GM18508 (cell line): ENCODE measurements around the gene ATE1.

Source experiments
- ATAC-seq: cut with Tn5 transposase; IDR thresholded peaks from one replicate; pipeline ENCODE4 v1.9.1; 2021; ENCODE audit warnings: moderate number of reproducible peaks; ENCODE audit not compliant: insufficient read depth, unreplicated experiment

ATE1 gene

GRCh38 chr10:121753726-121754476, 173.9 kb downstream of the ATE1 start:
- peak; percentile 64 for ATAC-seq

- no peak for ATAC-seq
These were observed 176.6 kb downstream of the ATE1 start for GRCh38 chr10:121751191-121751760.

- no peak for ATAC-seq
These were observed 180.6 kb downstream of the ATE1 start for GRCh38 chr10:121747163-121747775.

- ATAC-seq: no peak
These were observed 186.5 kb downstream of the ATE1 start for GRCh38 chr10:121741248-121741792.

- ATAC-seq: no peak
These were observed 187.8 kb downstream of the ATE1 start for GRCh38 chr10:121740069-121740468.

GRCh38 chr10:121739114-121739513, 188.7 kb downstream of the ATE1 start:
- ATAC-seq: no peak

GRCh38 chr10:121736315-121737130, 191.3 kb downstream of the ATE1 start:
- no peak for ATAC-seq

- no peak for ATAC-seq
These were observed 192.6 kb downstream of the ATE1 start for GRCh38 chr10:121735263-121735662.

- no peak for ATAC-seq
These were observed 193.2 kb downstream of the ATE1 start for GRCh38 chr10:121734589-121735045.

- no peak for ATAC-seq
These were observed 195.0 kb downstream of the ATE1 start for GRCh38 chr10:121732656-121733445.

GRCh38 chr10:121732172-121732571, 195.7 kb downstream of the ATE1 start:
- ATAC-seq: no peak

GRCh38 chr10:121724282-121724681, 203.5 kb downstream of the ATE1 start:
- no peak for ATAC-seq

- ATAC-seq: no peak
These were observed 205.2 kb downstream of the ATE1 start for GRCh38 chr10:121722665-121723064.

GRCh38 chr10:121721257-121721656, 206.6 kb downstream of the ATE1 start:
- ATAC-seq: no peak

- ATAC-seq: no peak
These were observed 211.9 kb downstream of the ATE1 start for GRCh38 chr10:121715969-121716368.

GRCh38 chr10:121715076-121715475, 212.8 kb downstream of the ATE1 start:
- no peak for ATAC-seq

GRCh38 chr10:121713486-121713885, 214.3 kb downstream of the ATE1 start:
- no peak for ATAC-seq

GRCh38 chr10:121710971-121711370, 216.9 kb downstream of the ATE1 start:
- ATAC-seq: no peak

GRCh38 chr10:121710207-121710606, 217.6 kb downstream of the ATE1 start:
- ATAC-seq: no peak

- no peak for ATAC-seq
These were observed 218.2 kb downstream of the ATE1 start for GRCh38 chr10:121709675-121710073.
